ENCODE measurements around the gene SRBD1. TPM values are rescaled to one million over a fixed set of nuclear protein-coding genes. Genes with fewer than 3 reads are reported as not detected.

The SRBD1 gene
- total RNA-seq, 1 experiment from 2014 or later, result 20.6 TPM

GRCh38 chr2:45524016-45524415, 87.1 kb downstream of the SRBD1 start:
- ChIA-PET RAD21 (ENCODE audit: low non-redundant PET in 1 of 2, low total read pairs in 2 of 2, uncharacterized antibody in 2 of 2, unreplicated experiment in 2 of 2) (no interaction called here), CTCF (no interaction called here), POLR2A (no interaction called here)
- no peak for ATAC-seq
- Histone ChIP-seq H3K9me3 (ENCODE audit: control insufficient read depth in 1 of 2, insufficient read depth in 1 of 2, low read depth in 1 of 2, low read length in 2 of 2) (no peaks in the 10 kb centered on the region), H3K27me3 (ENCODE audit: insufficient read depth, low read length) (no peaks in the 10 kb centered on the region), H2AFZ (ENCODE audit: low read depth, low read length, poor library complexity, severe bottlenecking) (no peak overlapping the region), H3K9me2 (ENCODE audit: insufficient read depth) (0 out of 2 replicates have a peak, but pooled peaks cover 3% of the 10 kb centered on the region), H3K79me2 (ENCODE audit: insufficient read depth, low read length) (no peaks in the 10 kb centered on the region), H3K4me3 (replicated peaks in 1 of 2; ENCODE audit: low read depth in 1 of 2, low read length in 2 of 2) (no peak overlapping the region), H3K9ac (ENCODE audit: low read length) (no peak overlapping the region), H3K4me2 (ENCODE audit: low read length) (no peak overlapping the region), H3K4me1 (ENCODE audit: control insufficient read depth in 1 of 2, insufficient read depth in 2 of 2, low read length in 2 of 2) (no peaks in the 10 kb centered on the region), H3K36me3 (ENCODE audit: control insufficient read depth in 1 of 2, insufficient read depth in 2 of 2, low read length in 2 of 2) (no peaks in the 10 kb centered on the region), H4K20me1 (ENCODE audit: insufficient read depth) (no peaks in the 10 kb centered on the region), H3K27ac (ENCODE audit: low read depth, low read length) (no peak overlapping the region)
- BruUV-seq (replicated peaks), result no TSS peak
- intact Hi-C loops (cut with micrococcal nuclease), result no loop called here
- TF ChIP-seq POLR2AphosphoS5 (IDR thresholded peaks at IDR 0.05; ENCODE audit: low read depth, low read length) (no peak), CBX3 (IDR thresholded peaks at IDR 0.05; ENCODE audit: low read depth) (no peak), SIN3A (IDR thresholded peaks at IDR 0.05; ENCODE audit: low read depth) (no peak), EZH2 (IDR thresholded peaks at IDR 0.05) (no peak), REST (IDR thresholded peaks at IDR 0.05; ENCODE audit: low read depth) (no peak), POLR2A (IDR thresholded peaks at IDR 0.05; ENCODE audit: borderline replicate concordance, extremely low read depth, insufficient read depth, insufficient read length) (no peak), ZBTB33 (IDR thresholded peaks at IDR 0.05; ENCODE audit: extremely low read depth, insufficient replicate concordance, low read length) (no peak)
- no peak for DNase-seq (ENCODE audit: low read depth, low spot score)

All from HCT116 (cell line).